A673 (cell line): ENCODE results near the gene COPS6. TPM values are rescaled to one million over a fixed set of nuclear protein-coding genes. Genes with fewer than 3 reads are reported as not detected.

Experiments
- BruUV-seq: library from RNA; stranded (reverse); fragments of 400-500 nt; replicated peaks from 2 replicates; lab custom pipeline; 2021; lab: Mats Ljungman, UMichigan
- CTCF ChIA-PET: fragments of 300-600 bp; sonication (Branson Sonifier 250); formaldehyde crosslinking; loops from one replicate; lab custom pipeline; 2022; ENCODE audit warnings: antibody characterized with exemption; lab: Charles Lee
- POLR2A ChIA-PET: fragments of 300-600 bp; sonication (Branson Sonifier 250); formaldehyde crosslinking; loops from one replicate; lab custom pipeline; 2022; ENCODE audit warnings: antibody characterized with exemption; ENCODE audit not compliant: low non-redundant PET; lab: Charles Lee
- DNase-seq: peaks from one replicate; pipeline ENCODE4 v3.0.0-alpha.2; 2015; ENCODE audit warnings: low spot score
- H3K27ac ChIP-seq: fragments of 200-600 bp; sonication (generic); 2 replicates; pipeline ENCODE4 v1.5.1; 2016; ENCODE audit warnings: mixed run types, low read depth, mild to moderate bottlenecking, mixed read lengths, antibody characterized with exemption, low read length; ENCODE audit not compliant: poor library complexity, severe bottlenecking
- H3K27me3 ChIP-seq: fragments of 200-600 bp; sonication (generic); replicated peaks from 2 replicates; pipeline ENCODE4 v1.6.1; 2017; ENCODE audit warnings: mixed run types, low read depth, mild to moderate bottlenecking, mixed read lengths, antibody characterized with exemption, low read length; ENCODE audit not compliant: insufficient read depth, poor library complexity
- H3K36me3 ChIP-seq: fragments of 200-600 bp; sonication (generic); 2 replicates; pipeline ENCODE4 v1.6.1; 2016; ENCODE audit warnings: mixed run types, mild to moderate bottlenecking, mixed read lengths, antibody characterized with exemption, low read length; ENCODE audit not compliant: insufficient read depth, poor library complexity, severe bottlenecking
- H3K4me1 ChIP-seq: fragments of 200-600 bp; sonication (generic); 2 replicates; pipeline ENCODE4 v1.6.1; 2017; ENCODE audit warnings: mixed run types, mild to moderate bottlenecking, mixed read lengths, antibody characterized with exemption, low read length; ENCODE audit not compliant: insufficient read depth, poor library complexity, severe bottlenecking
- H3K4me3 ChIP-seq: fragments of 200-600 bp; sonication (generic); 2 replicates; pipeline ENCODE4 v1.5.1; 2016; ENCODE audit warnings: low read depth, mixed run types, mild to moderate bottlenecking, mixed read lengths, low read length; ENCODE audit not compliant: poor library complexity, severe bottlenecking
- H3K9me3 ChIP-seq: fragments of 200-600 bp; sonication (generic); 2 replicates; pipeline ENCODE4 v1.6.1; 2016; ENCODE audit warnings: mixed run types, low read depth, mild to moderate bottlenecking, mixed read lengths, antibody characterized with exemption, low read length; ENCODE audit not compliant: poor library complexity, severe bottlenecking
- EZH2 ChIP-seq: fragments of 200-600 bp; sonication (generic); IDR thresholded peaks from 2 replicates; pipeline ENCODE4 v1.6.1; 2017; ENCODE audit warnings: borderline replicate concordance, low read depth, mild to moderate bottlenecking, mixed read lengths, antibody characterized with exemption, low read length; ENCODE audit not compliant: poor library complexity, severe bottlenecking
- intact Hi-C: fragments of 100-400 bp; cut with micrococcal nuclease; formaldehyde crosslinking; loops from one replicate; pipeline ENCODE4 v1.10.0; 2022; ENCODE audit not compliant: unreplicated experiment
- total RNA-seq: library from RNA; stranded (reverse); gene quantifications from 2 replicates; pipeline ENCODE4 v1.2.3, GENCODE V29; 2021
- TF ChIP-seq, protein P1 (sequence below): fragments of 300-800, 200-600 bp; sonication (generic); conservative IDR thresholded peaks from 2 replicates; pipeline ENCODE4 v1.5.1; 2017; ENCODE audit warnings: low read depth, mild to moderate bottlenecking, antibody characterized with exemption, low read length, moderate library complexity, mixed read lengths

The COPS6 gene
- total RNA-seq, 1 experiment from 2014 or later = 166 TPM

- intact Hi-C loops = loop anchor here (5.0 kb wide), 1 partner anchor 84 kb away; no protein-coding TSS in a partner anchor
Measured at GRCh38 chr7:100081535-100082102, 7.2 kb upstream of the COPS6 start, which contains the start of gene ZNF3. TSS of gene ZNF3 (minus strand) at chr7:100081723. CDS start at chr7:100077357, 4,366 bp downstream.

DNA sequence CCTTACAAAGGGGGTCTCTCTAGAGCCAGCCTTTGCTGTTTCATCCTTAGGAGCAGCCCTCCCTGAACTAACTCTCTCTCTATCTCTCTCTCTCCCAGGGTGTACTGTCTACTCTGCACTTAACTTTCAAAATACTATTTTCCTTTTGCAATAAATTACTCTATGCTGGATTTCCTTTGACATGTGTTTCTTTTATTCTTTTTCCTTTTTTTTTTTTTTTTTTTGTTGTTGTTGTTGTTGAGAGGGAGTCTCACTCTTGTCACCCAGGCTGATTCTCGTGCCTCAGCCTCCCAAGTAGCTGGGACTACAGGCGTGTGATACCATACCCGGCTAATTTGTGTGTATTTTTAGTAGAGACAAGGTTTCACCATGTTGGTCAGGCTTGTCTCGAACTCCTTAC is 5.8 kb upstream of the COPS6 start:
- ChIA-PET POLR2A (interaction anchor here (0.6 kb wide), 1 partner anchor 262 kb away, joined by 11 read pairs; no protein-coding TSS in a partner anchor), CTCF (interaction anchor here (0.6 kb wide), 1 partner anchor 18 kb away, joined by 4 read pairs; the partner anchor contains the start of genes AP4M1 and MCM7)
- no TSS peak for BruUV-seq
- peaks cover 25% of the 10 kb centered on the region for H3K4me1 ChIP-seq
- TF ChIP-seq, protein P1, sequence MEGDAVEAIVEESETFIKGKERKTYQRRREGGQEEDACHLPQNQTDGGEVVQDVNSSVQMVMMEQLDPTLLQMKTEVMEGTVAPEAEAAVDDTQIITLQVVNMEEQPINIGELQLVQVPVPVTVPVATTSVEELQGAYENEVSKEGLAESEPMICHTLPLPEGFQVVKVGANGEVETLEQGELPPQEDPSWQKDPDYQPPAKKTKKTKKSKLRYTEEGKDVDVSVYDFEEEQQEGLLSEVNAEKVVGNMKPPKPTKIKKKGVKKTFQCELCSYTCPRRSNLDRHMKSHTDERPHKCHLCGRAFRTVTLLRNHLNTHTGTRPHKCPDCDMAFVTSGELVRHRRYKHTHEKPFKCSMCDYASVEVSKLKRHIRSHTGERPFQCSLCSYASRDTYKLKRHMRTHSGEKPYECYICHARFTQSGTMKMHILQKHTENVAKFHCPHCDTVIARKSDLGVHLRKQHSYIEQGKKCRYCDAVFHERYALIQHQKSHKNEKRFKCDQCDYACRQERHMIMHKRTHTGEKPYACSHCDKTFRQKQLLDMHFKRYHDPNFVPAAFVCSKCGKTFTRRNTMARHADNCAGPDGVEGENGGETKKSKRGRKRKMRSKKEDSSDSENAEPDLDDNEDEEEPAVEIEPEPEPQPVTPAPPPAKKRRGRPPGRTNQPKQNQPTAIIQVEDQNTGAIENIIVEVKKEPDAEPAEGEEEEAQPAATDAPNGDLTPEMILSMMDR = no peak
- no peak for TF ChIP-seq EZH2
- H3K27me3 ChIP-seq = no peaks in the 10 kb centered on the region
- no peak overlapping the region for H3K4me3 ChIP-seq
- H3K27ac ChIP-seq = no peak overlapping the region
- peaks cover 22% of the 10 kb centered on the region for H3K36me3 ChIP-seq
- intact Hi-C loops = loop anchor here (5.0 kb wide), 1 partner anchor 86 kb away; no protein-coding TSS in a partner anchor
- H3K9me3 ChIP-seq = no peaks in the 10 kb centered on the region
- no peak for DNase-seq

More at GRCh38 chr7:100081535-100082102, 7.2 kb upstream of the COPS6 start, which contains the start of gene ZNF3:
- ChIA-PET CTCF (no interaction called here), POLR2A (interaction anchor here (0.7 kb wide), 1 partner anchor 66 kb away, joined by 4 read pairs; no protein-coding TSS in a partner anchor)
- no TSS peak for BruUV-seq
- Histone ChIP-seq H3K27me3 (no peaks in the 10 kb centered on the region), H3K9me3 (no peaks in the 10 kb centered on the region), H3K36me3 (peaks cover 34% of the 10 kb centered on the region), H3K27ac (peak within 1 kb of the TSS; percentile 81), H3K4me3 (peak within 1 kb of the TSS; percentile 73), H3K4me1 (peaks cover 12% of the 10 kb centered on the region)
- DNase-seq = peak; percentile 100
- no peak for TF ChIP-seq EZH2
- TF ChIP-seq, protein P1 = peak; percentile 98

- Histone ChIP-seq H3K27me3 (no peaks in the 10 kb centered on the region), H3K9me3 (no peaks in the 10 kb centered on the region), H3K27ac (no peak overlapping the region), H3K4me1 (peaks cover 34% of the 10 kb centered on the region), H3K4me3 (no peak overlapping the region), H3K36me3 (peaks cover 5% of the 10 kb centered on the region)
- intact Hi-C loops = no loop called here
- no peak for DNase-seq
- ChIA-PET CTCF (no interaction called here), POLR2A (no interaction called here)
- TF ChIP-seq, protein P1 = no peak
- TF ChIP-seq EZH2 = no peak
- no TSS peak for BruUV-seq
Measured at GRCh38 chr7:100085515-100085914, 3.3 kb upstream of the COPS6 start.
